ENCODE measurements around the gene AK1. TPM values are rescaled to one million over a fixed set of nuclear protein-coding genes. Genes with fewer than 3 reads are reported as not detected.

The AK1 gene
- total RNA-seq, 2 experiments from 2014 or later: 19.5 to 21.6 TPM

DNA sequence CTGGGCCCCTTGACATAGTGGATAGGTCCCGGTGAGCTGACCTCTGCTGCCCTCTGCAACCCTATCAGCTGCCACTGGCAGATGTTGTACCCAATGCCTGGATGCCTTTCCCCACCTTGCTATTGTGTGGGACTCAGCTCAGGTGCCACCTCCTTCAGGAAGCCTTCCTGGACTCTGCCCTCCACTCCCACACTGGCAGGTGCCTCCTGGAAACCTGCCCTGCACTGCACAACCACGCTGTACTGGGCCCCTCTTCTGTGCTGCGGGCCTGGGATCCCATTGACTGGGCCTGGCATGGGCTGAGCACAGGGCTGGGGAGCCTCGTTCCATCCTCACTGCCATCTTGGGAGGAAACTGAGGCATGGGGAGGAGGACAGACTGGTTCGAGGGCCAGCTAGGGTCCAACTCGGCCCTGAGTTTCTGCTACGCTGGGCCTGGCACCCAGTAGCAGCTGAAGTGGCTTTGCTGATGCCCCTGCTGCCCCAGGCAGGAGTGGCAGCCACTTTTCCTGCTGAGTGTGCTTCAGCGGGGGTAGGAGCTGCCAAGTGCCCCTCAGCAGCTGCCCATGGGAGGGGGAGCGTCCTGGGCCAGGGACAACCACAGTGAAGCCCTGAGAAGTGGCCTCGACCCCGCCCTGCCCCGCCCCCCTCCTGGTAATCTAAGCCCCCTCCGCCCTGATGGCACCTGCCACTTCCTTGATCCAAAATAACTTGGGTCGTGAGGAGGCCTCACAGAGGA lies 1.3 kb downstream of the AK1 start:
- DNase-seq (ENCODE audit: low spot score): no peak
- Histone ChIP-seq H3K9me2 (ENCODE audit: insufficient read depth, low read length) (no peaks in the 10 kb centered on the region), H3K9me3 (ENCODE audit: low read length) (no peaks in the 10 kb centered on the region), H3K79me2 (ENCODE audit: insufficient read depth, low read depth, low read length) (no peaks in the 10 kb centered on the region), H4K20me1 (ENCODE audit: insufficient read depth, low read length) (no peaks in the 10 kb centered on the region), H2AFZ (ENCODE audit: low read length) (no peak overlapping the region), H3K27ac (ENCODE audit: low read depth, low read length, poor library complexity, severe bottlenecking) (no peak overlapping the region), H3K36me3 (ENCODE audit: insufficient read depth, low read length) (no peaks in the 10 kb centered on the region), H3K4me2 (ENCODE audit: low read length) (no peak overlapping the region), H3K4me3 (ENCODE audit: low read depth, low read length, poor library complexity, severe bottlenecking) (no peak overlapping the region), H3K4me1 (ENCODE audit: insufficient read depth, low read length, poor library complexity, severe bottlenecking) (peaks cover 27% of the 10 kb centered on the region)
- no peak for TF ChIP-seq EZH2phosphoT487 (IDR thresholded peaks at IDR 0.05; ENCODE audit: borderline replicate concordance, low read depth, low read length)
- TF ChIP-seq, protein P1, sequence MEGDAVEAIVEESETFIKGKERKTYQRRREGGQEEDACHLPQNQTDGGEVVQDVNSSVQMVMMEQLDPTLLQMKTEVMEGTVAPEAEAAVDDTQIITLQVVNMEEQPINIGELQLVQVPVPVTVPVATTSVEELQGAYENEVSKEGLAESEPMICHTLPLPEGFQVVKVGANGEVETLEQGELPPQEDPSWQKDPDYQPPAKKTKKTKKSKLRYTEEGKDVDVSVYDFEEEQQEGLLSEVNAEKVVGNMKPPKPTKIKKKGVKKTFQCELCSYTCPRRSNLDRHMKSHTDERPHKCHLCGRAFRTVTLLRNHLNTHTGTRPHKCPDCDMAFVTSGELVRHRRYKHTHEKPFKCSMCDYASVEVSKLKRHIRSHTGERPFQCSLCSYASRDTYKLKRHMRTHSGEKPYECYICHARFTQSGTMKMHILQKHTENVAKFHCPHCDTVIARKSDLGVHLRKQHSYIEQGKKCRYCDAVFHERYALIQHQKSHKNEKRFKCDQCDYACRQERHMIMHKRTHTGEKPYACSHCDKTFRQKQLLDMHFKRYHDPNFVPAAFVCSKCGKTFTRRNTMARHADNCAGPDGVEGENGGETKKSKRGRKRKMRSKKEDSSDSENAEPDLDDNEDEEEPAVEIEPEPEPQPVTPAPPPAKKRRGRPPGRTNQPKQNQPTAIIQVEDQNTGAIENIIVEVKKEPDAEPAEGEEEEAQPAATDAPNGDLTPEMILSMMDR (conservative IDR thresholded peaks at IDR 0.05; ENCODE audit: low read length): no peak
- BruUV-seq (replicated peaks): no TSS peak
- POLR2A ChIA-PET: interaction anchor here (0.7 kb wide), 1 partner anchor 65 kb away, joined by 3 read pairs; no protein-coding TSS in a partner anchor
- CTCF ChIA-PET (ENCODE audit: unreplicated experiment): no interaction called here
- intact Hi-C loops (cut with micrococcal nuclease; ENCODE audit: unreplicated experiment): loop anchor here (10.0 kb wide), 1 partner anchor 371 kb away; no protein-coding TSS in a partner anchor

DNA sequence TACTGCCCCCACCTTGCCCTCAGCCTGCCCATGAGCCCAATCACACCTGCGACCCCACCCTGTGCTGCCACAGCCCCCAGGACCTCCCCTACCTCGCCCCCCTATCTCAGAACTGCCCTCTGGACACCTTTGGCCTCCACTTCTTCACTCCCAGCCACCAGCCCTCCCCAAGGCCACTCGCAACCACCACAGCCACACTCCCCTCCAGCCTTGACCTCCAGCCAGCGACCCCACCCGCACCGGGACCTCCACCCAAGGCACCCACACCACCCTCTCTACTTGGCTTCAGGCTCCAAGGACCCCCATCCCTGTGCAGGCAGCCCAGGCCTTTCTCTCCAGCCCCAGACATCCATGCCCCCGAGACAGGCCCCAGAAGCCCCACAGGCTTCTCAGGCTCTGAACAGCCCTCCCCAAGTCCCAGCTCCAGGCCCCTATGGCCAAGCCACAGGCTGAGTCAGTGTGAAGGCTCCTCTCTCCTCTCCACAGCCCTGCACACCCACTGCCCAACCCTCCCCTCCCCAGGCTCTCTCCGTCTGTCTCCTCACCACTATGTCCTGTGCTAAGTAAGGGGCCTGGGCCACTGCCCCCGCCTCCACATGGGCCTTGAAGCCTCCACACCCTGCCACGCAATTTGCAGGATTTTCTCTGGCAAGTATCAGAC lies 2.0 kb downstream of the AK1 start:
- CTCF ChIA-PET (ENCODE audit: unreplicated experiment): no interaction called here
- no TSS peak for BruUV-seq (replicated peaks)
- H4K20me1 ChIP-seq (ENCODE audit: insufficient read depth, low read length): no peaks in the 10 kb centered on the region
- no peak overlapping the region for H3K4me3 ChIP-seq (ENCODE audit: low read depth, low read length, poor library complexity, severe bottlenecking)
- H3K36me3 ChIP-seq (ENCODE audit: insufficient read depth, low read length): no peaks in the 10 kb centered on the region
- no peaks in the 10 kb centered on the region for H3K9me2 ChIP-seq (ENCODE audit: insufficient read depth, low read length)
- no peak for DNase-seq (ENCODE audit: low spot score)
- peaks cover 19% of the 10 kb centered on the region for H3K4me1 ChIP-seq (ENCODE audit: insufficient read depth, low read length, poor library complexity, severe bottlenecking)
- POLR2A ChIA-PET: interaction anchor here (0.7 kb wide), 1 partner anchor 64 kb away, joined by 3 read pairs; no protein-coding TSS in a partner anchor
- H3K27ac ChIP-seq (ENCODE audit: low read depth, low read length, poor library complexity, severe bottlenecking): no peak overlapping the region
- H3K9me3 ChIP-seq (ENCODE audit: low read length): no peaks in the 10 kb centered on the region
- no peaks in the 10 kb centered on the region for H3K79me2 ChIP-seq (ENCODE audit: insufficient read depth, low read depth, low read length)
- H3K4me2 ChIP-seq (ENCODE audit: low read length): no peak overlapping the region
- H2AFZ ChIP-seq (ENCODE audit: low read length): no peak overlapping the region
- intact Hi-C loops (cut with micrococcal nuclease; ENCODE audit: unreplicated experiment): loop anchor here (10.0 kb wide), 1 partner anchor 371 kb away; no protein-coding TSS in a partner anchor
- TF ChIP-seq, protein P1 (conservative IDR thresholded peaks at IDR 0.05; ENCODE audit: low read length): no peak
- TF ChIP-seq EZH2phosphoT487 (IDR thresholded peaks at IDR 0.05; ENCODE audit: borderline replicate concordance, low read depth, low read length): no peak

All from OCI-LY7 (cell line).